K562 (cell line): ENCODE data around the gene SLC17A9. TPM values are rescaled to one million over a fixed set of nuclear protein-coding genes. Genes with fewer than 3 reads are reported as not detected.

ENCODE experiments used
- ATF7 ChIP-seq: fragments of 450-650 bp; IDR thresholded peaks from 2 replicates; pipeline ENCODE4 v1.7.1; 2014; ENCODE audit warnings: mild to moderate bottlenecking, moderate library complexity
- EHMT2 ChIP-seq: fragments of 450-650 bp; IDR thresholded peaks from 2 replicates; pipeline ENCODE4 v1.6.1; 2018; ENCODE audit warnings: antibody characterized with exemption
- RAD21 ChIP-seq, 2 experiments: fragments of 250-450 bp in 1 of 2; fragments of 450-650 bp in 1 of 2; sonication (Bioruptor Pico) in 1 of 2; formaldehyde crosslinking in 1 of 2; IDR thresholded peaks in 1 of 2; conservative IDR thresholded peaks in 1 of 2; 2 replicates each; pipeline versions ENCODE4 v1.4.0 to v1.8.0; 2020 to 2022; ENCODE audit warnings: mild to moderate bottlenecking in 2 of 2, moderate library complexity in 1 of 2
- RBM34 ChIP-seq: fragments of 200-400 bp; formaldehyde crosslinking; IDR thresholded peaks from 2 replicates; pipeline ENCODE4 v1.6.1; 2018; ENCODE audit warnings: low read length, borderline replicate concordance; ENCODE audit not compliant: insufficient read depth
- ZHX1 ChIP-seq: fragments of 150-350 bp; conservative IDR thresholded peaks from 2 replicates; pipeline ENCODE4 v1.6.1; 2014; ENCODE audit warnings: low read length
- ZNF398 ChIP-seq: fragments of 250-450 bp; sonication (Bioruptor Pico); IDR thresholded peaks from 2 replicates; pipeline ENCODE4 v1.8.0; 2021; ENCODE audit warnings: moderate library complexity, mild to moderate bottlenecking, inconsistent platforms
- polyA plus RNA-seq, 8 experiments: library from polyadenylated mRNA; depleted of rRNA in 4 of 8; stranded (reverse) in 5 of 8; unstranded in 3 of 8; fragments of >200 nt; fragmentation: Nextera tagmentation in 2 of 8; fragmentation: Illumina TruSeq in 1 of 8; extraction: Ambion mirVana in 2 of 8; extraction: Trizol in 1 of 8; gene quantifications; 2 replicates each; pipeline versions ENCODE4 v1.2.1 to v1.2.3, GENCODE V29; 2011 to 2014; ENCODE audit warnings: inconsistent platforms in 1 of 8, missing spikeins in 1 of 8
- total RNA-seq, 7 experiments: library from RNA; depleted of rRNA in 6 of 7; stranded (reverse); fragments of >200 nt in 6 of 7; fragmentation: Illumina TruSeq in 2 of 7; extraction: Trizol in 2 of 7; gene quantifications; 2 replicates each; pipeline versions ENCODE4 v1.2.1 to v1.2.3, GENCODE V29; 2011 to 2021; ENCODE audit warnings: low replicate concordance in 1 of 7
- TF ChIP-seq, protein P1 (sequence below): fragments of 250-450 bp; sonication (Bioruptor Pico); IDR thresholded peaks from 2 replicates; pipeline ENCODE4 v1.5.0; 2021; ENCODE audit warnings: mild to moderate bottlenecking, moderate library complexity

The SLC17A9 gene
- total and polyA plus RNA-seq, 9 of the 15 experiments (the other 6 are each of a cell fraction or from before 2014, with no cell fraction given) = 0.04 to 0.31 TPM; not detected in 7

DNA sequence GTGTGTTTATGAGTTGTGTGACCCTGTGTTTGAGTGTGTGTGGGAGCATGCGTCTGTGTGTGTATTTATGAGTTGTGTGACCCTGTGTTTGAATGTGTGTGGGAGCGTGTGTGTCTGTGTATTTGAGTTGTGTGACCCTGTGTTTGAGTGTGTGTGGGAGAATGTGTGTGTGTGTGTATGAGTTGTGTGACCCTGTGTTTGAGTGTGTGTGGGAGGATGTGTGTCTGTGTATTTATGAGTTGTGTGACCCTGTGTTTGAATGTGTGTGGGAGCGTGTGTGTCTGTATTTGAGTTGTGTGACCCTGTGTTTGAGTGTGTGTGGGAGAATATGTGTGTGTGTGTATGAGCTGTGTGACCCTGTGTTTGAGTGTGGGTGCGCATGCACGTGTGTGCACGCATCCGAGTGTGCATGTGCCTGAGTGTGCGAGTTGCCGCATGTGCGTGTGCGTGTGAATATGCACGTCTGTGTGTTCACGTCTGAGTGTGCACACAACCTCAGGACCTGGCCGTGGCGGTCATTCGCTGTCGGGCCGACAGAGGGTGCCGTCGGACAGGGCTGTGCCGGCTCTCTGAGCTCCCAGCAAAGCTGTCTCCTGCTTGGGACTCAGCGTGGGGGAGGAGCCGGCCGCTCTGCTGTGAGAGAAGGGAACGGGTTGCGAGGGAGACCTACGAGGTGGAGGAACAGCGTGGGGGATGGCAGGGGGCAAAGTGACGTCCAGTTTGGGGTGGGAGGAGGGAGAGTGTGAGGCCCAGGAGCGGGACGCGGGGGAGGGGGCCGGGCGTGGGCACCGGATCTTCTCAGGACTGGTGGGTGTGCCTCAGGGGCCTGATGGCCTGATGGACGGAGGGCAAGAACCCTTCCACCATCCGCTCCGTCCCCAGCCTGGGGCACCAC is 19.7 kb downstream of the SLC17A9 start (continued):
- TF ChIP-seq ZNF398 (CRISPR knock-in tag) (no peak), EHMT2 (no peak), ATF7 (0 out of 2 replicates have a peak, but pooled peaks have one; percentile 26), RAD21 (CRISPR knock-in tag; conservative IDR thresholded peaks at IDR 0.05 in 1 of 2, IDR thresholded peaks at IDR 0.05 in 1 of 2) (peak; percentile 76 to 93), RBM34 (no peak), ZHX1 (no peak)
- TF ChIP-seq, protein P1, sequence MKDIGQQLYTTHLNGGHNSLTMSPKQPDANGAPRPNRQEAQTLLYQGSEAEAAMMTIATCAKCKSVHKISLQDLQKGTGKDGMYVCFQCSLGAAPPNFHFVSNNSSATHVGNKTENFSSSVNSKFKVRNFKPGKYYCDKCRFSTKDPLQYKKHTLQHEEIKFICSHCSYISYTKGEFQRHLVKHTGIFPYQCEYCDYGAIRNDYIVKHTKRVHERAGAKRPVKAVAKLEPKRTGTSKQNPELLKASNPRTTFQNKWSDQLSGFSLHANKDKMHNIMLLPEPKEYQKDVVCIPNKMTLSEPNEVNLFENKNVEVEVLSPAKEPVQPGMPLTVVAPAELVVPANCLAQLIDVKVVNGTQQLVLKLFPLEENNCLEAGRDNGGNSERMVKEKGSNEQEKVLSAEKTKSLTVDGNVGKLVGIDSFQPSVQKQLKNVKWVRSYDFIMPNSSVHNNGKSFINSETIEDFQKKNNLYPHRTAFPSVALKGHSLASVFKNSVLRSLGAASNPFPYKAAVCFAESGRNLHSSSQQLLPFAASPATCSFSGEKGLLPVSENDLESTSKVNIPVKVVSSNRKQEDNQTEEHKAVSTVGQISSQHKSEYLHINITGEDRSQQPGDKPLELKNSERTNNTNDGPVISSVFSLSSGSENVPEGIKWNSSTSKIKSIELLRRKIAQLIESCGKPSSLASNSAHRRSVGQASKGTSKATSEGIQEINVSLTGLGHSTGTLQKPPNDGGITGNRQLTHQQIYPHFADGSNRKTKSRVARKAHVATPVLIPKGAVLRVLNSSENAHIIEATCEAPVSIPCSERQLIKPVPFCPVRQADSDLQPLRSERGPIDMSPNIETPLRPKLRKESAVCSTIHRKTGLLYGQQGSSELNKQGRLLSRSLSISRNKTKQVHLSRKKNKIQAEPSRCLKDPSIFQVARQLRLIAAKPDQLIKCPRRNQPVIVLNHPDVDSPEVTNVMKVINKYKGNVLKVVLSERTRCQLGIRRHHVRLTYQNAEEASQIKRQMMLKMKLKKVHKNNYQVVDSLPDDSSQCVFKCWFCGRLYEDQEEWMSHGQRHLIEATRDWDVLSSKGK (CRISPR knock-in tag) = no peak
